ENCODE measurements around the gene TP63. TPM values are rescaled to one million over a fixed set of nuclear protein-coding genes. Genes with fewer than 3 reads are reported as not detected.
"Not testable (repeated sequence)": the region's sequence is repeated elsewhere in the genome, so short reads cannot be mapped to it uniquely, and the experiment has no call there.

TP63 gene
- total and polyA plus RNA-seq, 12 donors = 0.11 to 0.84 (median 0.16) TPM; not detected in 1

DNA sequence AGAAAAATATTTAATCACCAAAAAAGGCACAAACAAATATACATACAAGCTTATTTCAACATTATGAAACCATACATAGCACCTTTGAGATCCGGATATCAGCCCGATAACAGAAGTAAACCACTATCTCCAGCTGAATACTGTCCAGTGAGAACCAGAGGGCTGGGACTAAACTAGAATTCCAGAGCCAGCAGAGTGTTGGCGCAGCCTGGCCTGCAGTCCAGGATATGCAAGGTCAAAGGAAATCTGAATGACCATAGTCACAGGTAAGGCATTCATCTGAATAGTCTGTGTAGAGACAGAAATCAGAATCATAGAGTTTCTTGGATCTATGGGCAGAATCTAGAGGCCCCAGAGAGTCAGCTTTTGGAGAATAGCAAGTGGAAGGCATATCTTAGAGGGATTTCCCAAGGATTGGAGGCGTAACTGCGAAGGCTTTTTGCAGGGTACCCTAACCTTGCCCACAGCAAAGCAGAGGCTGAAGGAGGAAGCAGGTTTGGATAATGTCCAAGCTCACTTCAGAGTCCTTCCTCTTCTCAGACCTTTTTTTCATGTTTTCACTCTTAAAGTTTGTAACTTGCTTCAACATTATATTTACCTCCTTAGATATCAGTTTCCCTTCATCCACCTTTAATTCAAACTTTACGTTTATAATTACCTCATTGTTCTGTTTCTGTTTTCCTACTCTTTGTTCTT lies 32.5 kb upstream of the TP63 start:
- no peaks in the 10 kb centered on the region for H3K9me3 ChIP-seq (replicated peaks in 1 of 3)
- H3K27ac ChIP-seq = no peak overlapping the region

DNA sequence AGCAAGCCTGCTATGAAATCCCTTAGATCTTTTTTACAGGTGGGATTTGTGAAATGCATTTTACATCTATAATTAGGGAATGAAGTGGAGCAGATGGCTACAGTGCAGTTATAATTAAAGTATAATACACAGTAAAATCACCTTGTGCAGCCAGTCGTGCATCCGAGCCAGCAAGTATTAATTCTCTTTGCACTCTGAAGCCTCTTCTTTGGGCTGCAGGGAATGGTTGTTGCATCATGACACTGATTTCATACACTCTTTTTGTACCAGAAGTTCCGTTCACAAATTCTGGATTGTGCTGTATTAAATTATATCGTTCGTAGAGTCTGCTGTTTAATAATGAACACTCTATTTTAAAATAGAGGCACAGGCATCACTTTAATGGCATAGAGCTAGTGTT lies 28.7 kb upstream of the TP63 start:
- intact Hi-C loops (cut with DNase I) = no loop called here
- TF ChIP-seq POLR2A (IDR thresholded peaks at IDR 0.05) = no peak
- TF ChIP-seq, protein P1, sequence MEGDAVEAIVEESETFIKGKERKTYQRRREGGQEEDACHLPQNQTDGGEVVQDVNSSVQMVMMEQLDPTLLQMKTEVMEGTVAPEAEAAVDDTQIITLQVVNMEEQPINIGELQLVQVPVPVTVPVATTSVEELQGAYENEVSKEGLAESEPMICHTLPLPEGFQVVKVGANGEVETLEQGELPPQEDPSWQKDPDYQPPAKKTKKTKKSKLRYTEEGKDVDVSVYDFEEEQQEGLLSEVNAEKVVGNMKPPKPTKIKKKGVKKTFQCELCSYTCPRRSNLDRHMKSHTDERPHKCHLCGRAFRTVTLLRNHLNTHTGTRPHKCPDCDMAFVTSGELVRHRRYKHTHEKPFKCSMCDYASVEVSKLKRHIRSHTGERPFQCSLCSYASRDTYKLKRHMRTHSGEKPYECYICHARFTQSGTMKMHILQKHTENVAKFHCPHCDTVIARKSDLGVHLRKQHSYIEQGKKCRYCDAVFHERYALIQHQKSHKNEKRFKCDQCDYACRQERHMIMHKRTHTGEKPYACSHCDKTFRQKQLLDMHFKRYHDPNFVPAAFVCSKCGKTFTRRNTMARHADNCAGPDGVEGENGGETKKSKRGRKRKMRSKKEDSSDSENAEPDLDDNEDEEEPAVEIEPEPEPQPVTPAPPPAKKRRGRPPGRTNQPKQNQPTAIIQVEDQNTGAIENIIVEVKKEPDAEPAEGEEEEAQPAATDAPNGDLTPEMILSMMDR (IDR thresholded peaks at IDR 0.05) = no peak
- Histone ChIP-seq H3K4me1 (replicated peaks in 1 of 2) (no peaks in the 10 kb centered on the region), H3K36me3 (replicated peaks in 1 of 2) (no peaks in the 10 kb centered on the region), H3K27me3 (no peaks in the 10 kb centered on the region), H3K4me3 (no peak overlapping the region), H3K9me3 (replicated peaks in 1 of 3) (no peaks in the 10 kb centered on the region), H3K27ac (no peak overlapping the region)
- DNase-seq = no peak
- WGBS, 4 donors = 83 to 86% (median 85%) methylated on average over 5 of the region's 5 CpGs

More for the DNA sequence above, 32.5 kb upstream of the TP63 start:
- intact Hi-C loops (cut with DNase I) = no loop called here
- H3K4me3 ChIP-seq = no peak overlapping the region
- TF ChIP-seq, protein P1 (IDR thresholded peaks at IDR 0.05) = no peak
- no peak for TF ChIP-seq POLR2A (IDR thresholded peaks at IDR 0.05)
- no peak for DNase-seq
- no peaks in the 10 kb centered on the region for H3K36me3 ChIP-seq (replicated peaks in 1 of 2)
- WGBS, 4 donors = 80 to 90% (median 85%) methylated on average over 6 of the region's 6 CpGs
- H3K27me3 ChIP-seq = no peaks in the 10 kb centered on the region
- H3K4me1 ChIP-seq (replicated peaks in 1 of 2) = no peaks in the 10 kb centered on the region

DNA sequence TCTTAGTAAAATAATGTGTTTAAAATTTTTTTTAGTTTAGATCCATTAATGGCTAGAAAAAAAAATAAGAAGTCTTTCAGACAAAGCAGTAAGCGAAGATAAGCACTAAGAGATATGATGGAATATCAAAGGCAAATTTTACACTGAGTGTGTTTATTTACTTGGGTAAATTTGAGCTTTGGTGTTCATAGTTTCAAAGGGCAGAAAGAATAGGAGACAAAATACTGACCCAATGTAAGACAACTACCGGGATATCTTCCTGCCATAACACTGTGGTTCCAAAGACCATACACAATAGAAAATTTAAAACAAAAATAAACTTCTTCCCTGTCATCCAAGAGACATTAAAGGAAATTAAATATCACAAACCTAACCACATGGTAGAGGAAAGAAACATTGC lies 25.5 kb upstream of the TP63 start:
- H3K4me1 ChIP-seq (replicated peaks in 1 of 2) = no peaks in the 10 kb centered on the region
- H3K27me3 ChIP-seq = no peaks in the 10 kb centered on the region
- H3K36me3 ChIP-seq (replicated peaks in 1 of 2) = no peaks in the 10 kb centered on the region
- intact Hi-C loops (cut with DNase I) = no loop called here
- no peaks in the 10 kb centered on the region for H3K9me3 ChIP-seq (replicated peaks in 1 of 3)
- WGBS, 4 donors = 91 to 98% (median 95%) methylated on average over 2 of the region's 2 CpGs
- TF ChIP-seq POLR2A (IDR thresholded peaks at IDR 0.05) = no peak
- TF ChIP-seq, protein P1 (IDR thresholded peaks at IDR 0.05) = no peak
- no peak overlapping the region for H3K27ac ChIP-seq
- no peak overlapping the region for H3K4me3 ChIP-seq
- no peak for DNase-seq

DNA sequence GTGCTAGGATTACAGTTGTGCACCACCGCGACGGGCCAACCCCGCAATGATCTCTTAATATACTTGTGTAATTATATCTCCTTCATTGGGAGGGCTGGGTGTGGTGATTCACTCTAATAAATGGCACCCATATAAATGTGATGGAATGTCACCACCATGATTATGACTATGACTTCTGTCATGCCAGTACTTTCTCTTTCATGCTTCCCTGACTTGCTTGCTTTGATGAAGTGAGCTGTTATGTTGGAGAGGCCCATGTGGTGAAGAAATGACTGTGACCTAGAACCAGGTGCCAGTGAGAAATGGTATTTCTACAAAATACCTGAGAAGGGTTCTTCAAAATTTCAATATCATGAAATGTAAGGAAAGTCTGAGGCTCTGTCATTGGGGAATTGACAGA lies 24.4 kb upstream of the TP63 start:
- Histone ChIP-seq H3K27me3 (no peaks in the 10 kb centered on the region), H3K9me3 (replicated peaks in 1 of 3) (no peaks in the 10 kb centered on the region), H3K4me3 (no peak overlapping the region), H3K4me1 (replicated peaks in 1 of 2) (no peaks in the 10 kb centered on the region), H3K27ac (no peak overlapping the region), H3K36me3 (replicated peaks in 1 of 2) (no peaks in the 10 kb centered on the region)
- 97 to 100% (median 98%) methylated on average over 4 of the region's 4 CpGs for WGBS, 4 donors
- DNase-seq = no peak
- intact Hi-C loops (cut with DNase I) = no loop called here
- TF ChIP-seq, protein P1 (IDR thresholded peaks at IDR 0.05) = no peak
- no peak for TF ChIP-seq POLR2A (IDR thresholded peaks at IDR 0.05)

DNA sequence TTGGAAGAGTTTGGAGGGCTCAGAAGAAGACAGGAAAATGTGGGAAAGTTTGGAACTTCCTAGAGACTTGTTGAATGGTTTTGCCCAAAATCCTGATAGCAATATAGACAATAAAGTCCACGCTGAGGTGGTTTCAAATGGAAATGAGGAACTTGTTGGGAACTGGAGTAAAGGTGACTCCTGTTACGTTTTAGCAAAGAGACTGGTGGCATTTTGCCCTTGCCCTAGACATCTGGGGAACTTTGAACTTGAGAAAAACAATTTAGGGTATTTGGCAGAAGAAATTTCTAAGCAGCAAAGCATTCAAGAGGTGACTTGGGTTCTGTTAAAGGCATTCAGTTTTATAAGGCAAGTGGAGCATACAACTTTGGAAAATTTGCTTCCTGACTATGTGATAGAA lies 18.5 kb upstream of the TP63 start:
- H3K27me3 ChIP-seq; intact Hi-C loops (cut with DNase I); H3K4me1 ChIP-seq (replicated peaks in 1 of 2); H3K36me3 ChIP-seq (replicated peaks in 1 of 2); DNase-seq; H3K9me3 ChIP-seq (replicated peaks in 1 of 3); H3K4me3 ChIP-seq; H3K27ac ChIP-seq: not testable (repeated sequence)
- WGBS, 4 donors = 37 to 93% (median 43%) methylated on average over 2 of the region's 2 CpGs

Measured in adrenal gland (tissue), 12 donors.